Measurements from ENCODE around the gene IFITM2. TPM values are rescaled to one million over a fixed set of nuclear protein-coding genes. Genes with fewer than 3 reads are reported as not detected.

IFITM2 gene
- total and polyA plus RNA-seq, 2 experiments from 2014 or later, result 71.6 to 267 TPM

DNA sequence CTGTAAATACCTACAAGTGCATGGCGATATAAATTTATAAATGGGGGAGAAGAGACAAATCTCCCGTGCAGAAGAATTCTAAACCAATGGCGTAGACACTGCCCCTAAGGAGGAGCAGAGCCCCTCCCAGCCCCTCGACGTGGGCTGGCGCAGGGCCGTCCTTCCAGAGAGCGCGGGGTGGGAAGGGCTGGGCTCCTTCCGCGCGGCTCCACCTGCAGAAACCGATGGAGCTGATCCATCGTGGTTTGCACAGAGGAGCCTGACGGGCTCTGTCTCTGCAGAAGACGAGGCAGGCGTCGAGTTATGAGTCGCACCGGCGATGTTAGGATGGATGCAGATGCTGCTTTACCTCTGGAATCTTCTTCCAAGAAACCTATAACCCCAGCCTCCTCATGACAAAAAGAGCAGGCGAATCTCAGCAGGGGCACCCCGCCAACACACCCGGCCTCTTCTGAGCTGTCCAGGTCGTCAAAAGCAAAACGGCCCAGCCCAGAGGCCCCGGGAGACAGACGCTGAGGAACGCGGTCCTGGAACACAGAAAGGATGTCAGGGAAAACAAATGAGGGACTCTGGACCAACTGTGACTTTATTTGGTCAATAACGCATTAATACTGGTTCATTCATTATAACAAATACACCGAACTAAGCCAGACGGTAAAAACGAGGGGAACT, 50.6 kb downstream of the IFITM2 start:
- TF ChIP-seq, protein P1, sequence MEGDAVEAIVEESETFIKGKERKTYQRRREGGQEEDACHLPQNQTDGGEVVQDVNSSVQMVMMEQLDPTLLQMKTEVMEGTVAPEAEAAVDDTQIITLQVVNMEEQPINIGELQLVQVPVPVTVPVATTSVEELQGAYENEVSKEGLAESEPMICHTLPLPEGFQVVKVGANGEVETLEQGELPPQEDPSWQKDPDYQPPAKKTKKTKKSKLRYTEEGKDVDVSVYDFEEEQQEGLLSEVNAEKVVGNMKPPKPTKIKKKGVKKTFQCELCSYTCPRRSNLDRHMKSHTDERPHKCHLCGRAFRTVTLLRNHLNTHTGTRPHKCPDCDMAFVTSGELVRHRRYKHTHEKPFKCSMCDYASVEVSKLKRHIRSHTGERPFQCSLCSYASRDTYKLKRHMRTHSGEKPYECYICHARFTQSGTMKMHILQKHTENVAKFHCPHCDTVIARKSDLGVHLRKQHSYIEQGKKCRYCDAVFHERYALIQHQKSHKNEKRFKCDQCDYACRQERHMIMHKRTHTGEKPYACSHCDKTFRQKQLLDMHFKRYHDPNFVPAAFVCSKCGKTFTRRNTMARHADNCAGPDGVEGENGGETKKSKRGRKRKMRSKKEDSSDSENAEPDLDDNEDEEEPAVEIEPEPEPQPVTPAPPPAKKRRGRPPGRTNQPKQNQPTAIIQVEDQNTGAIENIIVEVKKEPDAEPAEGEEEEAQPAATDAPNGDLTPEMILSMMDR (IDR thresholded peaks at IDR 0.05; ENCODE audit: low read depth, low read length), result no peak
- no peak for DNase-seq (ENCODE audit: low read depth in 1 of 2, low spot score in 1 of 2)
- Histone ChIP-seq H3K27ac (no peak overlapping the region), H3K27me3 (no peaks in the 10 kb centered on the region), H3K9me3 (ENCODE audit: low read depth) (no peaks in the 10 kb centered on the region), H3K4me1 (ENCODE audit: low read depth) (peaks cover 6% of the 10 kb centered on the region), H3K36me3 (no peaks in the 10 kb centered on the region), H3K4me3 (no peak overlapping the region)

Other genes with a start within 250 kb of the IFITM2 start
- gene SCGB1C1, start 114.7 kb upstream of the IFITM2 start, total RNA-seq, result not detected in 2 replicates
- gene SCGB1C1, start 114.7 kb upstream of the IFITM2 start, polyA plus RNA-seq, result not detected in 2 replicates
- 26.8 and 30.6 TPM in 2 replicates for gene BET1L, start 100.4 kb upstream of the IFITM2 start, total RNA-seq
- gene BET1L, start 100.4 kb upstream of the IFITM2 start, polyA plus RNA-seq, result 44.9 and 62.0 TPM in 2 replicates
- 84.3 and 102 TPM in 2 replicates for gene RIC8A, start 100.1 kb upstream of the IFITM2 start, total RNA-seq
- 75.6 and 81.5 TPM in 2 replicates for gene RIC8A, start 100.1 kb upstream of the IFITM2 start, polyA plus RNA-seq
- 44.9 and 53.6 TPM in 2 replicates for gene SIRT3, start 71.5 kb upstream of the IFITM2 start, total RNA-seq
- gene SIRT3, start 71.5 kb upstream of the IFITM2 start, polyA plus RNA-seq, result 46.1 and 47.7 TPM in 2 replicates
- 96.3 and 98.4 TPM in 2 replicates for gene PSMD13, start 70.8 kb upstream of the IFITM2 start, total RNA-seq
- gene PSMD13, start 70.8 kb upstream of the IFITM2 start, polyA plus RNA-seq, result 167 and 175 TPM in 2 replicates
- gene NLRP6, start 29.4 kb upstream of the IFITM2 start, total RNA-seq, result not detected in 2 replicates
- gene NLRP6, start 29.4 kb upstream of the IFITM2 start, polyA plus RNA-seq, result not detected in 2 replicates
- 29.9 and 88.7 TPM in 2 replicates for gene PGGHG, start 18.7 kb upstream of the IFITM2 start, total RNA-seq
- gene PGGHG, start 18.7 kb upstream of the IFITM2 start, polyA plus RNA-seq, result 33.1 and 42.4 TPM in 2 replicates
- not detected in 2 replicates for gene IFITM5, start 8.3 kb upstream of the IFITM2 start, total RNA-seq
- 0.41 TPM in 1 of 2 replicates, not detected in the other for gene IFITM5, start 8.3 kb upstream of the IFITM2 start, polyA plus RNA-seq
- gene IFITM1, start 6.2 kb downstream of the IFITM2 start, total RNA-seq, result 47.2 and 68.9 TPM in 2 replicates
- 74.3 and 154 TPM in 2 replicates for gene IFITM1, start 6.2 kb downstream of the IFITM2 start, polyA plus RNA-seq
- gene IFITM3, start 13.0 kb downstream of the IFITM2 start, total RNA-seq, result 108 and 137 TPM in 2 replicates
- gene IFITM3, start 13.0 kb downstream of the IFITM2 start, polyA plus RNA-seq, result 498 and 585 TPM in 2 replicates
- 77.4 and 94.4 TPM in 2 replicates for gene B4GALNT4, start 61.7 kb downstream of the IFITM2 start, total RNA-seq
- gene B4GALNT4, start 61.7 kb downstream of the IFITM2 start, polyA plus RNA-seq, result 35.8 and 44.1 TPM in 2 replicates
- 0.09 and 0.70 TPM in 2 replicates for gene PKP3, start 86.4 kb downstream of the IFITM2 start, total RNA-seq
- 0.57 TPM in 1 of 2 replicates, not detected in the other for gene PKP3, start 86.4 kb downstream of the IFITM2 start, polyA plus RNA-seq
- 45.6 and 69.5 TPM in 2 replicates for gene SIGIRR, start 107.2 kb downstream of the IFITM2 start, total RNA-seq
- 35.7 and 46.8 TPM in 2 replicates for gene SIGIRR, start 107.2 kb downstream of the IFITM2 start, polyA plus RNA-seq
- gene ANO9, start 134.2 kb downstream of the IFITM2 start, total RNA-seq, result 0.51 TPM in 1 of 2 replicates, not detected in the other
- 0.23 and 1.2 TPM in 2 replicates for gene ANO9, start 134.2 kb downstream of the IFITM2 start, polyA plus RNA-seq
- gene PTDSS2, start 142.5 kb downstream of the IFITM2 start, total RNA-seq, result 178 and 202 TPM in 2 replicates
- gene PTDSS2, start 142.5 kb downstream of the IFITM2 start, polyA plus RNA-seq, result 69.6 and 83.1 TPM in 2 replicates
- 149 and 186 TPM in 2 replicates for gene RNH1, start 199.4 kb downstream of the IFITM2 start, total RNA-seq
- 157 and 176 TPM in 2 replicates for gene RNH1, start 199.4 kb downstream of the IFITM2 start, polyA plus RNA-seq
- 49.6 and 63.1 TPM in 2 replicates for gene HRAS, start 227.8 kb downstream of the IFITM2 start, total RNA-seq
- 60.0 and 97.8 TPM in 2 replicates for gene HRAS, start 227.8 kb downstream of the IFITM2 start, polyA plus RNA-seq
- 2.6 and 4.5 TPM in 2 replicates for gene LRRC56, start 229.7 kb downstream of the IFITM2 start, total RNA-seq
- 2.5 and 3.4 TPM in 2 replicates for gene LRRC56, start 229.7 kb downstream of the IFITM2 start, polyA plus RNA-seq